Muscle layer of colon (tissue), 2 donors: ENCODE data around the gene MYO7B.

Experiments used
- H3K27ac ChIP-seq: one replicate; pipeline ENCODE4 v1.7.0; 2013; ENCODE audit warnings: low read depth, mild to moderate bottlenecking, low read length, moderate library complexity
- H3K27me3 ChIP-seq, 2 donors: one replicate each; pipeline ENCODE4 v1.7.0; 2013; ENCODE audit warnings: low read length in 2 of 2, mild to moderate bottlenecking in 2 of 2; ENCODE audit not compliant: insufficient read depth in 2 of 2, control insufficient read depth in 1 of 2
- H3K36me3 ChIP-seq: one replicate; pipeline ENCODE4 v1.7.0; 2013; ENCODE audit warnings: mild to moderate bottlenecking, low read length; ENCODE audit not compliant: insufficient read depth
- H3K4me1 ChIP-seq: one replicate; pipeline ENCODE4 v1.7.0; 2013; ENCODE audit warnings: mild to moderate bottlenecking, low read length; ENCODE audit not compliant: insufficient read depth
- H3K4me3 ChIP-seq, 2 donors: one replicate each; pipeline ENCODE4 v1.7.0; 2013; ENCODE audit warnings: low read length in 2 of 2, low read depth in 1 of 2, mild to moderate bottlenecking in 1 of 2, moderate library complexity in 1 of 2
- H3K9ac ChIP-seq: one replicate; pipeline ENCODE4 v1.7.0; 2013; ENCODE audit warnings: low read length
- H3K9me3 ChIP-seq: one replicate; pipeline ENCODE4 v1.7.0; 2013; ENCODE audit warnings: mild to moderate bottlenecking, low read length
- donor health status: abdominal sarcoma.
- donor health status: Adenocarcinoma of cecum.

MYO7B gene

GRCh38 chr2:127535422-127535901 lies at the start of gene MYO7B:
MYO7B (plus strand) TSS chr2:127535683; CDS start chr2:127559723, 24,040 bp downstream.
- no peak within 1 kb of the TSS for H3K4me3 ChIP-seq
- no peaks in the 10 kb centered on the region for H3K27me3 ChIP-seq
- H3K9ac ChIP-seq, result no peak within 1 kb of the TSS
- H3K36me3 ChIP-seq, result no peaks in the 10 kb centered on the region
- no peaks in the 10 kb centered on the region for H3K9me3 ChIP-seq
- H3K27ac ChIP-seq, result no peak within 1 kb of the TSS
- H3K4me1 ChIP-seq, result no peaks in the 10 kb centered on the region

- Histone ChIP-seq H3K4me1 (no peaks in the 10 kb centered on the region), H3K9me3 (no peaks in the 10 kb centered on the region), H3K27me3 (no peaks in the 10 kb centered on the region), H3K27ac (no peak overlapping the region), H3K36me3 (peaks cover 63% of the 10 kb centered on the region), H3K9ac (no peak overlapping the region), H3K4me3 (no peak overlapping the region)
These were observed 49.8 kb upstream of the MYO7B start for GRCh38 chr2:127485694-127486071.

GRCh38 chr2:127486247-127487058 lies 49.0 kb upstream of the MYO7B start:
- Histone ChIP-seq H3K36me3 (peaks cover 63% of the 10 kb centered on the region), H3K27me3 (no peaks in the 10 kb centered on the region), H3K9me3 (no peaks in the 10 kb centered on the region), H3K9ac (no peak overlapping the region), H3K4me3 (no peak overlapping the region), H3K27ac (no peak overlapping the region), H3K4me1 (no peaks in the 10 kb centered on the region)

- Histone ChIP-seq H3K27ac (no peak overlapping the region), H3K4me1 (no peaks in the 10 kb centered on the region), H3K4me3 (no peak overlapping the region), H3K27me3 (no peaks in the 10 kb centered on the region), H3K36me3 (peaks cover 78% of the 10 kb centered on the region), H3K9me3 (no peaks in the 10 kb centered on the region), H3K9ac (no peak overlapping the region)
These were observed 45.2 kb upstream of the MYO7B start for GRCh38 chr2:127490283-127490682.

GRCh38 chr2:127498386-127498785 lies 37.1 kb upstream of the MYO7B start:
- Histone ChIP-seq H3K4me1 (no peaks in the 10 kb centered on the region), H3K27ac (no peak overlapping the region), H3K9ac (no peak overlapping the region), H3K9me3 (no peaks in the 10 kb centered on the region), H3K4me3 (no peak overlapping the region), H3K27me3 (no peaks in the 10 kb centered on the region), H3K36me3 (peaks cover 51% of the 10 kb centered on the region)

GRCh38 chr2:127503491-127503890 lies 32.0 kb upstream of the MYO7B start:
- Histone ChIP-seq H3K4me1 (peaks cover 20% of the 10 kb centered on the region), H3K27me3 (no peaks in the 10 kb centered on the region), H3K9ac (no peak overlapping the region), H3K27ac (no peak overlapping the region), H3K4me3 (no peak overlapping the region), H3K9me3 (no peaks in the 10 kb centered on the region), H3K36me3 (peaks cover 56% of the 10 kb centered on the region)

- Histone ChIP-seq H3K4me3 (no peak overlapping the region), H3K9me3 (no peaks in the 10 kb centered on the region), H3K9ac (no peak overlapping the region), H3K4me1 (peaks cover 31% of the 10 kb centered on the region), H3K27ac (no peak overlapping the region), H3K27me3 (no peaks in the 10 kb centered on the region), H3K36me3 (peaks cover 51% of the 10 kb centered on the region)
These were observed 30.7 kb upstream of the MYO7B start for GRCh38 chr2:127504552-127505430.

GRCh38 chr2:127506510-127506909 lies 29.0 kb upstream of the MYO7B start:
- H3K27me3 ChIP-seq, result no peaks in the 10 kb centered on the region
- no peaks in the 10 kb centered on the region for H3K9me3 ChIP-seq
- no peak overlapping the region for H3K9ac ChIP-seq
- H3K4me3 ChIP-seq, result no peak overlapping the region
- H3K27ac ChIP-seq, result no peak overlapping the region
- peaks cover 31% of the 10 kb centered on the region for H3K4me1 ChIP-seq
- H3K36me3 ChIP-seq, result peaks cover 38% of the 10 kb centered on the region

- H3K36me3 ChIP-seq, result peaks cover 22% of the 10 kb centered on the region
- H3K9ac ChIP-seq, result no peak overlapping the region
- H3K4me1 ChIP-seq, result peaks cover 31% of the 10 kb centered on the region
- no peak overlapping the region for H3K4me3 ChIP-seq
- no peaks in the 10 kb centered on the region for H3K27me3 ChIP-seq
- no peaks in the 10 kb centered on the region for H3K9me3 ChIP-seq
- H3K27ac ChIP-seq, result no peak overlapping the region
These were observed 27.4 kb upstream of the MYO7B start for GRCh38 chr2:127508023-127508630.

- Histone ChIP-seq H3K27me3 (no peaks in the 10 kb centered on the region), H3K4me1 (peaks cover 31% of the 10 kb centered on the region), H3K9ac (no peak overlapping the region), H3K27ac (peak overlapping the region; percentile 19), H3K36me3 (peaks cover 19% of the 10 kb centered on the region), H3K9me3 (no peaks in the 10 kb centered on the region), H3K4me3 (no peak overlapping the region)
These were observed 26.9 kb upstream of the MYO7B start for GRCh38 chr2:127508631-127509034.

- Histone ChIP-seq H3K4me1 (peaks cover 36% of the 10 kb centered on the region), H3K27ac (no peak overlapping the region), H3K9me3 (no peaks in the 10 kb centered on the region), H3K9ac (no peak overlapping the region), H3K4me3 (no peak overlapping the region), H3K36me3 (peaks cover 11% of the 10 kb centered on the region), H3K27me3 (no peaks in the 10 kb centered on the region)
These were observed 25.4 kb upstream of the MYO7B start for GRCh38 chr2:127510073-127510472.
